Choroid plexus epithelial cell (primary cell): Measurements from ENCODE around the gene STAG1.
"Not testable (repeated sequence)": the region's sequence is repeated elsewhere in the genome, so short reads cannot be mapped to it uniquely, and the experiment has no call there.

Experiments
- DNase-seq: peaks from one replicate; pipeline ENCODE4 v3.0.0-alpha.2; 2010; ENCODE audit warnings: low read depth
- H3K4me3 ChIP-seq: 2 replicates; pipeline ENCODE4 v1.5.1; 2011; ENCODE audit warnings: low read depth, mild to moderate bottlenecking, control low read depth, low read length, moderate library complexity
- CTCF ChIP-seq: conservative IDR thresholded peaks from 2 replicates; pipeline ENCODE4 v1.5.1; 2011; ENCODE audit warnings: low read depth, mild to moderate bottlenecking, control low read depth, inconsistent platforms, low read length, moderate library complexity

The STAG1 gene

GRCh38 chr3:136505676-136506075 is 246.5 kb downstream of the STAG1 start:
- DNase-seq: no peak
- H3K4me3 ChIP-seq: no peak overlapping the region
- TF ChIP-seq CTCF: no peak

- no peak for DNase-seq
- H3K4me3 ChIP-seq: no peak overlapping the region
- no peak for TF ChIP-seq CTCF
These were observed 249.1 kb downstream of the STAG1 start for GRCh38 chr3:136503056-136503455.

GRCh38 chr3:136498919-136499447 is 253.2 kb downstream of the STAG1 start:
- DNase-seq: no peak
- no peak for TF ChIP-seq CTCF
- no peak overlapping the region for H3K4me3 ChIP-seq

GRCh38 chr3:136495213-136495612 is 257.0 kb downstream of the STAG1 start:
- TF ChIP-seq CTCF: no peak
- no peak for DNase-seq

GRCh38 chr3:136490646-136491405 is 261.4 kb downstream of the STAG1 start:
- DNase-seq: no peak
- TF ChIP-seq CTCF: no peak
- no peak overlapping the region for H3K4me3 ChIP-seq

More at GRCh38 chr3:136495213-136495612, 257.0 kb downstream of the STAG1 start:
- no peak overlapping the region for H3K4me3 ChIP-seq

GRCh38 chr3:136485777-136486176 is 266.4 kb downstream of the STAG1 start:
- DNase-seq: no peak
- TF ChIP-seq CTCF: no peak
- no peak overlapping the region for H3K4me3 ChIP-seq

GRCh38 chr3:136476280-136476679 is 275.9 kb downstream of the STAG1 start:
- DNase-seq: no peak
- TF ChIP-seq CTCF: no peak
- no peak overlapping the region for H3K4me3 ChIP-seq

- DNase-seq: not testable (repeated sequence)
These were observed 277.3 kb downstream of the STAG1 start for GRCh38 chr3:136474876-136475275.

More at GRCh38 chr3:136474876-136475275, 277.3 kb downstream of the STAG1 start:
- H3K4me3 ChIP-seq: not testable (repeated sequence)
